CD4-positive, alpha-beta T cell treated with Interleukin-2 at 100 ng/mL for 4 hours (primary cell): ENCODE results near the gene ESYT3.

ENCODE experiments used
- DNase-seq: peaks from one replicate; pipeline ENCODE4 v3.0.0-alpha.2; 2020; ENCODE audit warnings: low spot score

Gene ESYT3

GRCh38 chr3:138434276-138434874 is at the start of gene ESYT3:
ESYT3 (plus strand) TSS chr3:138434616; CDS start chr3:138434799, 183 bp downstream.
- DNase-seq, result peak; percentile 9

GRCh38 chr3:138384976-138385375 is 49.4 kb upstream of the ESYT3 start:
- no peak for DNase-seq

- no peak for DNase-seq
These were observed 45.2 kb upstream of the ESYT3 start for GRCh38 chr3:138389144-138389601.

GRCh38 chr3:138389841-138390581 is 44.4 kb upstream of the ESYT3 start:
- DNase-seq, result no peak

GRCh38 chr3:138390582-138390932 is 43.9 kb upstream of the ESYT3 start:
- DNase-seq, result no peak

- DNase-seq, result no peak
These were observed 40.3 kb upstream of the ESYT3 start for GRCh38 chr3:138394156-138394555.

- no peak for DNase-seq
These were observed 39.7 kb upstream of the ESYT3 start for GRCh38 chr3:138394686-138395085.

- no peak for DNase-seq
These were observed 38.3 kb upstream of the ESYT3 start for GRCh38 chr3:138395865-138396751.

- no peak for DNase-seq
These were observed 37.5 kb upstream of the ESYT3 start for GRCh38 chr3:138396752-138397410.

- no peak for DNase-seq
These were observed 36.4 kb upstream of the ESYT3 start for GRCh38 chr3:138397983-138398382.

- DNase-seq, result no peak
These were observed 35.4 kb upstream of the ESYT3 start for GRCh38 chr3:138398791-138399575.

- DNase-seq, result no peak
These were observed 34.6 kb upstream of the ESYT3 start for GRCh38 chr3:138399766-138400165.

- no peak for DNase-seq
These were observed 33.8 kb upstream of the ESYT3 start for GRCh38 chr3:138400651-138401070.

GRCh38 chr3:138401834-138402233 is 32.6 kb upstream of the ESYT3 start:
- DNase-seq, result no peak

- DNase-seq, result no peak
These were observed 30.3 kb upstream of the ESYT3 start for GRCh38 chr3:138404121-138404520.

- DNase-seq, result no peak
These were observed 29.4 kb upstream of the ESYT3 start for GRCh38 chr3:138405001-138405400.

GRCh38 chr3:138405486-138405885 is 28.9 kb upstream of the ESYT3 start:
- DNase-seq, result no peak

- no peak for DNase-seq
These were observed 27.8 kb upstream of the ESYT3 start for GRCh38 chr3:138406606-138407005.

GRCh38 chr3:138407236-138407907 is 27.0 kb upstream of the ESYT3 start:
- DNase-seq, result no peak

GRCh38 chr3:138408751-138409570 is 25.5 kb upstream of the ESYT3 start:
- DNase-seq, result no peak
